Measurements from ENCODE around the gene SLCO2A1. TPM values are rescaled to one million over a fixed set of nuclear protein-coding genes. Genes with fewer than 3 reads are reported as not detected.

The SLCO2A1 gene
- total and polyA plus RNA-seq, 8 donors: 34.7 to 180 (median 57.6) TPM

DNA sequence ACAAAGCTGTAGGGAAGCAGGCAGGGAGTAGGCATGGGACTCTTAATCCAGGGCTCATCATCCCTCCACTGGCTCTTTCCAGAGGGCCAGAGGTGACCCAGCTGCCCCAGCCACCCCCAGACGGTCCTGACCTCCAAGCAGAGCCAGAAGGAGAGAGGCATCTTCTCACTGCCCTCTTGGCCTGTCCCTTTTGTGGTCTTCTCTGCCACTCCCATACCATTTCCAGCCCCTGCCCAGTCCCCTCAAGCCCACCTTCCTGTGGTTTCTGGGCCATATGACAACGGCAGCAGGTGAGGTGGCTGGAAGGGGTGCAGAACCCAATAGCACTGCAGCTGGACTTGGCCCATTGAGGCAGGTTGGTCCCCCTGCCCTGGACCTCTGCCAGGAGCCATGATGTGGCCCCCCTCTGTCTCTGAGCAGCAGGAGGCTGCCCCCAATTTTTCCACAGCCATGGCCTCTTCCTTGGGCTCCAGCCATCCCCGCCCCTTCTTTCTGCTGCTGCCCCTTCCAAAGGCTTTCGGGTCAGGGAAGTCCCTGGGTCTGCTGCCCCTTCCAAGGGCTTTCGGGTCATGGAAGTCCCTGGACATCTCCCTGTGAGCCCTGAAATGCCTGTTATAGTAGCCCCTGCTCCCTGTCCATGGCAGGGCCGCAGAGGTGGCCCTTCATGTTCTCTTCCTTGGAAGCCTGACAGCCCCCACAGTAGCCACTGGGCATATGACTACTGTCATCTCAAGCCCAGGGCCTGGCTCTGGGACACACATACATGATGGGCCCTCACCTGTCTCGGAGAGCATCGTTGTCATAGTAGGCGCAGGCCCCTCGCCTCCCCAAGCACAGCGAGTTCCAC is 94.5 kb downstream of the SLCO2A1 start:
- H3K36me3 ChIP-seq: peaks cover 0 to 25% of the 10 kb centered on the region in 2 donors
- no peaks in the 10 kb centered on the region for H3K4me1 ChIP-seq
- DNase-seq (no peak), ATAC-seq (no peak)
- no peaks in the 10 kb centered on the region for H3K27me3 ChIP-seq
- H3K4me3 ChIP-seq: no peak overlapping the region
- intact Hi-C loops (cut with DNase I): loop anchor here in 1 of 2 donors (10.0 kb wide), 1 partner anchor 270 kb away; no protein-coding TSS in a partner anchor
- H3K27ac ChIP-seq: no peak overlapping the region
- H3K9me3 ChIP-seq: no peaks in the 10 kb centered on the region
- TF ChIP-seq, protein P1, sequence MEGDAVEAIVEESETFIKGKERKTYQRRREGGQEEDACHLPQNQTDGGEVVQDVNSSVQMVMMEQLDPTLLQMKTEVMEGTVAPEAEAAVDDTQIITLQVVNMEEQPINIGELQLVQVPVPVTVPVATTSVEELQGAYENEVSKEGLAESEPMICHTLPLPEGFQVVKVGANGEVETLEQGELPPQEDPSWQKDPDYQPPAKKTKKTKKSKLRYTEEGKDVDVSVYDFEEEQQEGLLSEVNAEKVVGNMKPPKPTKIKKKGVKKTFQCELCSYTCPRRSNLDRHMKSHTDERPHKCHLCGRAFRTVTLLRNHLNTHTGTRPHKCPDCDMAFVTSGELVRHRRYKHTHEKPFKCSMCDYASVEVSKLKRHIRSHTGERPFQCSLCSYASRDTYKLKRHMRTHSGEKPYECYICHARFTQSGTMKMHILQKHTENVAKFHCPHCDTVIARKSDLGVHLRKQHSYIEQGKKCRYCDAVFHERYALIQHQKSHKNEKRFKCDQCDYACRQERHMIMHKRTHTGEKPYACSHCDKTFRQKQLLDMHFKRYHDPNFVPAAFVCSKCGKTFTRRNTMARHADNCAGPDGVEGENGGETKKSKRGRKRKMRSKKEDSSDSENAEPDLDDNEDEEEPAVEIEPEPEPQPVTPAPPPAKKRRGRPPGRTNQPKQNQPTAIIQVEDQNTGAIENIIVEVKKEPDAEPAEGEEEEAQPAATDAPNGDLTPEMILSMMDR (IDR thresholded peaks at IDR 0.05): no peak

DNA sequence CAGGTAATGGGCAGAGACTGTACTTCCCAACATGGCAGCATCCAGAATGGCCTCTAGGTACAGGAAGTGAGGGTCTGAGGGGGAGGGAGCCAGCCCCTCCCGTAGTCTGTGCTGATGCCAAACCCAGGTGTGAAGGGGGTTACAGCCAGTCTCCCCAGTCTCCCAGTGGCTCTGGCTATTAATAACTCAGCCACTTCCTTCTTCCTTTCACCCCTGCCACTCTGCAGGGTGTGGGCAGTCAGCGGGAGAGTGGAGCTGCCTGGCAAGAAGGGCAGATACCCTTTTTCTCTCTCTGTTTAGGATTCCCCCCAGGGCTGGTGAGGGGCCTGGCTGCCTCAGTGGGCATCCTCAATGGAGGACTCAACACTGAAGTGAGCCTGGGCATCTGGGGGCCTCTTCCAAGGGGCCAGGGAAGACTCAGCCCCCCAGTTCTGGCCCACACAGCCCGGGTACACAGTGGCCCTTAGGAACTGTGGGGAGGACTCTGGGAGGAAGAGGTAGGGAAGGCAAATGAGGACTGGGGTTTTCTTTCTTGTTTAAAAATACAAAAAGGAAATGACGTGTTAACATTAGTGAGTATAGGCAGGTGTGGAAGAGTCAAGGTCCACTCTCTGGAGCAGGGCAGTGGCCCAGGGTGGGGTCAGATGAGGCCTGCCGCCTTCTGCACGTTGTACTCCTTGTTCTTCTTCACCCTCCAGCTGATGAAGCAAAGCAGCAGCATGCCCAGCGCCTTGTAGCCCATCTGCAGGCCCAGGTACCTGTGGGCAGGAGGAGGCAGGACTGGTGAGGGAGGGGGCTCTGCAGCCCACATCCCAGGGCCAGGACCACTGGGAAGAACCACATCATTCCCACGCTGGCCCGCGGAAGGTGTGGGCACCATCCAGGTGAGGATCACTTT is 95.4 kb downstream of the SLCO2A1 start:
- H3K4me1 ChIP-seq: no peaks in the 10 kb centered on the region
- no peak for ATAC-seq
- intact Hi-C loops (cut with DNase I): loop anchor here in 1 of 2 donors (10.0 kb wide), 1 partner anchor 270 kb away; no protein-coding TSS in a partner anchor
- H3K4me3 ChIP-seq: no peak overlapping the region
- no peaks in the 10 kb centered on the region for H3K9me3 ChIP-seq
- no peak for DNase-seq
- TF ChIP-seq, protein P1 (IDR thresholded peaks at IDR 0.05): no peak
- H3K36me3 ChIP-seq: peaks cover 0 to 25% of the 10 kb centered on the region in 2 donors
- no peak overlapping the region for H3K27ac ChIP-seq
- H3K27me3 ChIP-seq: peaks cover 0 to under 1% of the 10 kb centered on the region in 2 donors

DNA sequence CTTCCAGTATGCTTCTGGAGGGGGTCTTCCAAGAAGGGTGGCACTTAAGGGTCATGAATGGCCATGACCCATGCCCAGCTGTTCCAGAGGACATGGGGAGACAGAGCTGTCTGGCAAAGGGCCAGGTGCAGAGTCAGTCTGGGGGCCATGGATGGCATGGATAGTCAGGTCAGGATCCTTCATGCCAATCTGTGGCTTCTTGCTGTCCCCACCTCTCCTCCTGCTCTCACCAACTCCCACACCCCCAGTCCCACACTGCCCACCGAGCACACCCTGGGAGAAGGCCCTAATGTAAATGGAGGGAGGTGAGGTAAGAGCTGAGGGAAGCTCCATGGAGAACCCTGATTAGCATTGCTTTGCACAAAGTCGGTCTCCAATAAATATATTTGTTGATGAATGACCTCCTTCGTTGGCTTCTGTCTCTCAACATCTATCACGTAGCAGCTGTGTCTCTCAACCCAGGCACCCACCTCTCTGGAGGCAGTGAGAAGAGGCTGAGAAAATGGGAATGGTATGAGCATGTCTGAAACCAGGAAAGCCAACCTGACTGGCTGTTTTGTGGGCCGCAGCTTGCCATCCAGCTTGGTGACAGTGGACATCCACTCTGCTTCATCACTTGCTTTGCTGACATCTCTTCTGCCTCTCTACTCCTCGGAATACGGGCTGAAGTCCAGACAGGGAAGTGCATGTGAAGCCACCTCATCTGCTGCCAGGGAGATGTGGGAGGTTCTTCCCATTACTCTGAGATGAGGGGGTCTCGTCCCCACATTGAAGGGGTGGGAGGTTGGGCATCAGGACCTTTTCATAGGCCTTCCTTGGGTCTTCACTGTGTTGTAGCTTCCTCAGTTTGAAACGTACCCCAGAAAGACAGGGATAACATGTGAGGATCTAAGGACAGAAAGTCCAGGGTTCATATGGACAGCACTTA is 96.4 kb downstream of the SLCO2A1 start:
- TF ChIP-seq, protein P1 (IDR thresholded peaks at IDR 0.05): no peak
- intact Hi-C loops (cut with DNase I): loop anchor here in 1 of 2 donors (10.0 kb wide), 1 partner anchor 271 kb away; no protein-coding TSS in a partner anchor
- H3K27ac ChIP-seq: no peak overlapping the region
- no peak for DNase-seq
- no peak for ATAC-seq
- no peak overlapping the region for H3K4me3 ChIP-seq
- H3K9me3 ChIP-seq: no peaks in the 10 kb centered on the region
- peaks cover 0 to 25% of the 10 kb centered on the region in 2 donors for H3K36me3 ChIP-seq
- peaks cover 0 to under 1% of the 10 kb centered on the region in 2 donors for H3K4me1 ChIP-seq
- H3K27me3 ChIP-seq: peaks cover 0 to 10% of the 10 kb centered on the region in 2 donors

DNA sequence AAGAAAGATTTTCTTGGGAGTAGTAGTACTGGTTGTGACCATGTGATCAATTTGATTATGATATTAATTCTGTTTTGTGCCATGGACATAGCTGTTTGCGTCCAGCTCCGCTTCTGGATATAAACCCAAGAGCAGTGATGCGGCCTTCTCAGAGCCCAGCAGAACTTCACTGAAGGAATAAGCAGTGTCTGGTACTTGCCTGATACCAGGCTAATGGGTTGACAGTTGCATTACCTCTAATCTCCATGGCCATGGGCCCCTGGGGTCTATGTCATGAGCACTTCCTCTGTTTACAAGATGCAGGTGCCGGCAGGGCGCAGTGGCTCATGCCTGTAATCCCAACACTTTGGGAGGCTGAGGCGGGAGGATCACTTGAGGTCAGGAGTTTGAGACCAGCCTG is 97.7 kb downstream of the SLCO2A1 start:
- peaks cover 0 to 14% of the 10 kb centered on the region in 2 donors for H3K36me3 ChIP-seq
- intact Hi-C loops (cut with DNase I): loop anchor here in 1 of 2 donors (10.0 kb wide), 1 partner anchor 273 kb away; no protein-coding TSS in a partner anchor
- TF ChIP-seq, protein P1 (IDR thresholded peaks at IDR 0.05): no peak
- peaks cover 0 to 14% of the 10 kb centered on the region in 2 donors for H3K4me1 ChIP-seq
- DNase-seq (no peak), ATAC-seq (no peak)
- H3K9me3 ChIP-seq: no peaks in the 10 kb centered on the region
- H3K27ac ChIP-seq: no peak overlapping the region
- H3K4me3 ChIP-seq: no peak overlapping the region
- H3K27me3 ChIP-seq: peaks cover 0 to 18% of the 10 kb centered on the region in 2 donors
